ENCODE results near the gene NMB. TPM values are rescaled to one million over a fixed set of nuclear protein-coding genes. Genes with fewer than 3 reads are reported as not detected.

NMB gene
- total RNA-seq: 1 to 10 TPM; 3.0 to 8.9 (median 8.0) TPM
- polyA plus RNA-seq: 1 to 10 TPM in 2 of 3 donors, under 1 TPM in 1; 0.69 to 8.2 (median 1.2) TPM

GRCh38 chr15:84658080-84658787 is at the start of gene NMB:
TSS of gene NMB (minus strand) at chr15:84658199. CDS start at chr15:84658152, 47 bp downstream.
- Histone ChIP-seq H3K4me3 (peak within 1 kb of the TSS; percentile 35 to 76 (median 66)), H3K4me1 (peaks cover 0 to 36% (median 21%) of the 10 kb centered on the region in 4 donors), H3K9me3 (no peaks in the 10 kb centered on the region), H3K27ac (peak within 1 kb of the TSS; percentile 87 to 92 (median 90)), H3K36me3 (no peaks in the 10 kb centered on the region), H3K27me3 (no peaks in the 10 kb centered on the region)
- TF ChIP-seq EP300 (IDR thresholded peaks at IDR 0.05) (no peak), POLR2AphosphoS5 (IDR thresholded peaks at IDR 0.05) (peak in 3 of 4 donors; percentile 5 to 29 (median 20)), POLR2A (IDR thresholded peaks at IDR 0.05) (no peak), CTCF (IDR thresholded peaks at IDR 0.05) (peak; percentile 19 to 67 (median 38))
- WGBS, 2 donors: 1% methylated on average over 61 of the region's 61 CpGs
- peak; percentile 89 for DNase-seq
- intact Hi-C loops (cut with DNase I): loop anchor here (2.0 to 5.0 kb wide), 4 partner anchors 44 to 269 kb away; no protein-coding TSS in a partner anchor

GRCh38 chr15:84703808-84704207 is 45.8 kb upstream of the NMB start:
- Histone ChIP-seq H3K9me3 (no peaks in the 10 kb centered on the region), H3K27ac (peak overlapping the region in 3 of 4 donors; percentile 34 to 63 (median 52))
- 94 to 95% methylated on average over 5 of the region's 5 CpGs for WGBS, 2 donors

GRCh38 chr15:84702961-84703482 is 45.0 kb upstream of the NMB start:
- no peaks in the 10 kb centered on the region for H3K9me3 ChIP-seq
- H3K4me1 ChIP-seq: peaks cover 0 to 19% (median 12%) of the 10 kb centered on the region in 4 donors
- intact Hi-C loops (cut with DNase I): loop anchor here (5.0 kb wide), 1 partner anchor 46 kb away; the partner anchor contains the start of gene NMB
- DNase-seq: peak; percentile 86
- H3K4me3 ChIP-seq: no peak overlapping the region
- H3K27ac ChIP-seq: peak overlapping the region; percentile 39 to 63 (median 51)
- TF ChIP-seq POLR2A (IDR thresholded peaks at IDR 0.05): no peak
- peak in 3 of 4 donors; percentile 60 to 75 (median 62) for TF ChIP-seq POLR2AphosphoS5 (IDR thresholded peaks at IDR 0.05)
- H3K36me3 ChIP-seq: no peaks in the 10 kb centered on the region
- no peaks in the 10 kb centered on the region for H3K27me3 ChIP-seq
- 58 to 72% methylated on average over 4 of the region's 4 CpGs for WGBS, 2 donors

More at GRCh38 chr15:84703808-84704207, 45.8 kb upstream of the NMB start:
- intact Hi-C loops (cut with DNase I): loop anchor here (5.0 kb wide), 1 partner anchor 47 kb away; the partner anchor contains the start of gene NMB
- Histone ChIP-seq H3K27me3 (no peaks in the 10 kb centered on the region), H3K4me1 (peaks cover 0 to 19% (median 12%) of the 10 kb centered on the region in 4 donors), H3K4me3 (no peak overlapping the region), H3K36me3 (peaks cover 0 to 1% (median 0%) of the 10 kb centered on the region in 4 donors)
- TF ChIP-seq EP300 (IDR thresholded peaks at IDR 0.05): no peak
- TF ChIP-seq POLR2A (IDR thresholded peaks at IDR 0.05): no peak
- no peak for TF ChIP-seq POLR2AphosphoS5 (IDR thresholded peaks at IDR 0.05)
- no peak for TF ChIP-seq CTCF (IDR thresholded peaks at IDR 0.05)
- no peak for DNase-seq

GRCh38 chr15:84699538-84700191 is 41.7 kb upstream of the NMB start:
- no peaks in the 10 kb centered on the region for H3K36me3 ChIP-seq
- intact Hi-C loops (cut with DNase I): loop anchor here (5.0 kb wide), 1 partner anchor 42 kb away; the partner anchor contains the start of gene NMB
- H3K4me3 ChIP-seq: no peak overlapping the region
- no peak for TF ChIP-seq CTCF (IDR thresholded peaks at IDR 0.05)
- no peak for TF ChIP-seq POLR2A (IDR thresholded peaks at IDR 0.05)
- no peak for TF ChIP-seq EP300 (IDR thresholded peaks at IDR 0.05)
- TF ChIP-seq POLR2AphosphoS5 (IDR thresholded peaks at IDR 0.05): no peak
- H3K27ac ChIP-seq: no peak overlapping the region
- H3K9me3 ChIP-seq: no peaks in the 10 kb centered on the region
- DNase-seq: no peak
- 91% methylated on average over 8 of the region's 8 CpGs for WGBS, 2 donors
- peaks cover 0 to 19% (median 12%) of the 10 kb centered on the region in 4 donors for H3K4me1 ChIP-seq
- H3K27me3 ChIP-seq: no peaks in the 10 kb centered on the region

Data from sigmoid colon (tissue), 7 donors.